Left lung (tissue), 10 donors: ENCODE data around the gene RABL3. TPM values are rescaled to one million over a fixed set of nuclear protein-coding genes. Genes with fewer than 3 reads are reported as not detected.
"Not testable (repeated sequence)": the region's sequence is repeated elsewhere in the genome, so short reads cannot be mapped to it uniquely, and the experiment has no call there.

ENCODE experiments used
- ATAC-seq: fragments of 200-7000 bp; cut with Tn5 transposase; one replicate; pipeline ENCODE4 v1.9.1; 2020; ENCODE audit warnings: moderate library complexity
- DNase-seq, 4 donors: peaks; one replicate each; pipeline ENCODE4 v3.0.0-alpha.2; 2013 to 2020
- H3K27ac ChIP-seq, 2 donors: fragments of 200-600 bp; sonication (generic) in 1 of 2; one replicate each; pipeline versions ENCODE4 v1.5.0 to v1.8.0; 2020 to 2021
- H3K27me3 ChIP-seq, 2 donors: fragments of 200-600 bp; sonication (generic) in 1 of 2; one replicate each; pipeline versions ENCODE4 v1.5.0 to v1.8.0; 2020 to 2021
- H3K36me3 ChIP-seq, 2 donors: fragments of 200-600 bp; sonication (generic) in 1 of 2; one replicate each; pipeline versions ENCODE4 v1.5.0 to v1.8.0; 2020 to 2021
- H3K4me1 ChIP-seq, 2 donors: fragments of 200-600 bp; one replicate each; pipeline ENCODE4 v1.8.0; 2021
- H3K4me3 ChIP-seq, 2 donors: fragments of 200-600 bp; sonication (generic) in 1 of 2; one replicate each; pipeline versions ENCODE4 v1.5.0 to v1.8.0; 2020 to 2021; ENCODE audit warnings: mild to moderate bottlenecking in 1 of 2
- H3K9me3 ChIP-seq, 2 donors: fragments of 200-600 bp; sonication (generic) in 1 of 2; one replicate each; pipeline versions ENCODE4 v1.5.0 to v1.8.0; 2020 to 2021
- CTCF ChIP-seq, 2 donors: fragments of 200-600 bp; sonication (generic) in 1 of 2; IDR thresholded peaks; one replicate each; pipeline versions ENCODE4 v1.5.0 to v1.8.0; 2021; ENCODE audit warnings: antibody characterized with exemption in 2 of 2
- intact Hi-C, 2 donors: fragments of 100-400 bp; cut with DNase I; formaldehyde crosslinking; loops; one replicate each; pipeline versions ENCODE4 v1.11.2 to v1.14.2; 2022
- polyA plus RNA-seq, 6 donors: library from polyadenylated mRNA; unstranded; fragments of 120-200 nt; gene quantifications; one replicate each; pipeline ENCODE4 v1.2.1, GENCODE V29; 2013; ENCODE audit not compliant: insufficient read length in 6 of 6
- total RNA-seq, 2 donors: library from RNA; stranded (reverse); fragmentation: NEBNext Ultra II Directional; extraction: Animal tissue kit (Norgen Biotek cat#: 25700); gene quantifications; one replicate each; pipeline ENCODE4 v1.2.1, GENCODE V29; 2021
- donor health status: DM: no; HTN: yes; CAD: no.
- donor health status: DM: no; HTN: no; CAD: no.

Gene RABL3
- total and polyA plus RNA-seq, 8 donors = 19.0 to 29.2 (median 24.1) TPM

DNA sequence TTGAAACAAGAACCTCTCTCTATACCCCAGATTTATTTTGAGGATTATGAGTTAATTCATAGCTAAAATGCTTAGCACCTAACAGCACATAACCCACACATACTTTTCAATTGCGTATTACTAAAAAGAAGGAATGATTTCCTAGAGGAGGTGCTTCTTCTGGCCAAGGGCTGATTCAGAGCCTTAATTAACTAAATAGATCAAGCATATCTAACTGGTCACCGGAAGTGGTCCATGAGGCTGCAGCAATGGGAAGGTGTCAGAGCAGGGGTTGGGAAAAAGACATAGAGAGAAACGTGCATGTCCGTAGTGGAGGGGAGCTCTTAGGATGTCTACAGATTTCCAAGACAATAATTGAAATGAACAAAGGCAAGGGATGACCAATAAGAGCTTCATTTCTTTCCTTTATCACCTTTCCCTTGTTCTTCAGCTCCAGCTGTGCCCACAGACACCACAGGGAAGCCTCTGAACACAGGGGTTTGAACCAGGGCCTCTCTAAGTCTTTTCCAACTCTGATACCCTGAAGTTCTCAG lies 60.7 kb downstream of the RABL3 start:
- Histone ChIP-seq H3K27ac (no peak overlapping the region), H3K9me3 (no peaks in the 10 kb centered on the region), H3K27me3 (no peaks in the 10 kb centered on the region), H3K4me1 (peaks cover 13 to 16% of the 10 kb centered on the region in 2 donors), H3K36me3 (no peaks in the 10 kb centered on the region), H3K4me3 (no peak overlapping the region)
- DNase-seq = no peak
- intact Hi-C loops = no loop called here
- no peak for ATAC-seq
- no peak for TF ChIP-seq CTCF (IDR thresholded peaks at IDR 0.05)

- no peaks in the 10 kb centered on the region for H3K27me3 ChIP-seq
- intact Hi-C loops = no loop called here
- no peak for DNase-seq
- H3K9me3 ChIP-seq = no peaks in the 10 kb centered on the region
- H3K36me3 ChIP-seq = no peaks in the 10 kb centered on the region
- no peak for ATAC-seq
- TF ChIP-seq CTCF (IDR thresholded peaks at IDR 0.05) = no peak
- H3K4me1 ChIP-seq = peaks cover 13 to 16% of the 10 kb centered on the region in 2 donors
- no peak overlapping the region for H3K4me3 ChIP-seq
- no peak overlapping the region for H3K27ac ChIP-seq
Observed at GRCh38 chr3:120681018-120681417, 61.3 kb downstream of the RABL3 start.

DNA sequence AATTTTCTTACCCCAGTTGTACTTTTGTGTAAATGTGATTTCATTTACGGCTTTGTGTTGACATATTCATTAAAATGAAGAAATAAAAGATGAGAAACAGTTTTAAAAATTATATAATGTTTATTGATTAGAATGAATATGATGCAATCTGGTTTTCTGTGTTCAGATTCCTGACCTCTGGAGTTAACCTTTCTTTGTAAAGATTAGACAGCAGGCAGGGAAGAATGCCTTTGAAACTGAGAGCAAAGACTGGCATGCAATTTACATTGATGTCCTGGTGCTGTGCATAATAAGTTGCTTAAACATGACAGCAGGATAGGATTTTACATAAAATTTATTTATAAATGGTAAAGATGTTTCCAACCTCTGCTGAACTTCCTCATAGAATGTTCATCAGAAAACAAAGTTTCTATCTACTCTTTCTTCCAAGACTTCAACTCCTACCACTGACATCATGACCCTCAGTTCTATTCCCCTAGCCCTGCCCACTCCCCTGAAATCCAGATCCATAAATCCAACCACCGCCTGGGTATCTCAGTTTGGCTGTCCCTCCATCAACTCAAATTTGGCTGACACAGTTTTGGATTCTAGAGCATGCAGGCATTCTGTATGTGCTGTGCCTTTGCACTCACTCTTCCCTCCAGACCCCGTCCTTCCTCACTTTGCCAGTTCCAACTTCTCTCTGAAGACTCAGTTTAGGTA lies 62.0 kb downstream of the RABL3 start:
- H3K36me3 ChIP-seq = no peaks in the 10 kb centered on the region
- ATAC-seq = no peak
- H3K4me1 ChIP-seq = peaks cover 13 to 16% of the 10 kb centered on the region in 2 donors
- no peak overlapping the region for H3K27ac ChIP-seq
- no peaks in the 10 kb centered on the region for H3K9me3 ChIP-seq
- no peak overlapping the region for H3K4me3 ChIP-seq
- H3K27me3 ChIP-seq = no peaks in the 10 kb centered on the region
- no peak for TF ChIP-seq CTCF (IDR thresholded peaks at IDR 0.05)
- intact Hi-C loops = no loop called here
- DNase-seq = no peak

DNA sequence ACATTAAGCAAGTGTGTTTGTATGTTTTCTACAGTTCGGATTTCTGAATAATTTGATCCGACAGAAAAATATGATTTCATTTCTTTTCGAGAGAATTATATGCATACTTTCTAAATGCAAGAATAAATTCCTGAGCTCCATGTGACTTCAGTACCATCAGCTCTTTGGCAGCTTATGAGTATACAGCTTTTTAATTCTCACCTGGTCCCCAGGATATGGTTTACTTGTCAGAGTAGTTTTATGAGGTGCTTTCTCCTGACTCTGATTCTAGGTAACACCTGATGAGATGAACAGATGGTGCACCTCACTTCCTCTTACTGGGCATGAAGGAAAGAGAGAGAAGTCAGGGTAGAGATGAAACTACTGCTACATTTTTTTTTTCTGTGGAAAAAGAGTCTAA lies 63.3 kb downstream of the RABL3 start:
- TF ChIP-seq CTCF (IDR thresholded peaks at IDR 0.05) = no peak
- H3K9me3 ChIP-seq = no peaks in the 10 kb centered on the region
- no peak for DNase-seq
- peak; percentile 23 for ATAC-seq
- intact Hi-C loops = no loop called here
- no peak overlapping the region for H3K4me3 ChIP-seq
- peak overlapping the region; percentile 54 to 55 for H3K27ac ChIP-seq
- H3K27me3 ChIP-seq = no peaks in the 10 kb centered on the region
- H3K4me1 ChIP-seq = peaks cover 13 to 16% of the 10 kb centered on the region in 2 donors
- H3K36me3 ChIP-seq = no peaks in the 10 kb centered on the region

- TF ChIP-seq CTCF (IDR thresholded peaks at IDR 0.05) = no peak
- Histone ChIP-seq H3K4me3 (no peak overlapping the region), H3K27me3 (no peaks in the 10 kb centered on the region), H3K4me1 (peaks cover 13 to 16% of the 10 kb centered on the region in 2 donors), H3K27ac (peak overlapping the region; percentile 54 to 55), H3K9me3 (no peaks in the 10 kb centered on the region), H3K36me3 (no peaks in the 10 kb centered on the region)
- peak in 3 of 4 donors; percentile 49 to 79 (median 56) for DNase-seq
- ATAC-seq = peak; percentile 92
- intact Hi-C loops = no loop called here
Observed at GRCh38 chr3:120678331-120678947, 63.9 kb downstream of the RABL3 start.

DNA sequence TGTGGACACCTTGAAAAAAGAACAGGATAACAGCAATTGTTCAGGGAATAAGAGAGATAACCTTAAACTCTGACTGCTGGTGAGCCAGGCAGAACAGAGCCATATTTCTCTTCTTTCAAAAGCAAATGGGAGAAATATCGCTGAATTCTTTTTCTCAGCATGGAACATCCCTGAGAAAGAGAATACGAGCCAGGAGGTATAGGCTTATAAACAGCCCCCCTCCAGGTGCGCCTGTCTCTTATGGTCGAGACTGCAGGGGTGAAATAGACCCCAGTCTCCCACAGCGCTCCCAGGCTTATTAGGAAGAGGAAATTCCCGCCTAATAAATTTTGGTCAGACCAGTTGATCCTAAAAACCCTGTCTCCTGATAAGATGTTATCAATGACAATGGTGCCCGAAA lies 65.1 kb downstream of the RABL3 start:
- peaks cover 13 to 16% of the 10 kb centered on the region in 2 donors for H3K4me1 ChIP-seq
- H3K9me3 ChIP-seq, H3K27me3 ChIP-seq, H3K27ac ChIP-seq, H3K36me3 ChIP-seq, H3K4me3 ChIP-seq, ATAC-seq, intact Hi-C loops, DNase-seq: not testable (repeated sequence)
